SK-N-SH (cell line): Measurements from ENCODE around the gene PFKP. TPM values are rescaled to one million over a fixed set of nuclear protein-coding genes. Genes with fewer than 3 reads are reported as not detected.

Experiments
- CTCF ChIA-PET: fragments of 300-600, 350-600 bp; formaldehyde crosslinking; extraction: SDS; loops from one replicate; lab custom pipeline; 2021; lab: Yijun Ruan, JAX
- POLR2A ChIA-PET: fragments of 350-600 bp; sonication (Branson Sonifier 250); formaldehyde crosslinking; extraction: SDS; loops from one replicate; lab custom pipeline; 2020; ENCODE audit warnings: antibody characterized with exemption, inconsistent platforms; lab: Yijun Ruan, JAX
- DNase-seq: peaks from one replicate; pipeline ENCODE4 v3.0.0; 2012
- H2AFZ ChIP-seq: fragments of 200-600 bp; sonication (generic); 2 replicates; pipeline ENCODE4 v1.8.1; 2016; ENCODE audit warnings: antibody characterized with exemption, mild to moderate bottlenecking, low read depth
- H3F3A ChIP-seq: fragments of 200-600 bp; sonication (generic); replicated peaks from 2 replicates; pipeline ENCODE3; 2016; ENCODE audit warnings: antibody characterized with exemption, mild to moderate bottlenecking; ENCODE audit not compliant: insufficient read depth
- H3K27ac ChIP-seq, 2 experiments: fragments of 200-500 bp in 1 of 2; fragments of 200-600 bp in 1 of 2; sonication (Bioruptor generic) in 1 of 2; sonication (generic), shearing (Covaris generic) in 1 of 2; 2 replicates each; pipeline versions ENCODE4 v1.5.1 to v1.6.1; 2014 to 2016; ENCODE audit warnings: low read depth in 2 of 2, inconsistent platforms in 1 of 2, low read length in 1 of 2, mild to moderate bottlenecking in 1 of 2, mixed read lengths in 1 of 2
- H3K27me3 ChIP-seq: fragments of 200-600 bp; sonication (generic), shearing (Covaris generic); 2 replicates; pipeline ENCODE4 v1.6.1; 2016; ENCODE audit warnings: mixed run types; ENCODE audit not compliant: insufficient read depth
- H3K36me3 ChIP-seq, 2 experiments: fragments of 200-500 bp in 1 of 2; fragments of 200-600 bp in 1 of 2; sonication (Bioruptor generic) in 1 of 2; sonication (generic) in 1 of 2; replicated peaks in 1 of 2; 2 replicates each; pipeline versions ENCODE3 to v1.5.1; 2014 to 2016; ENCODE audit warnings: low read length in 1 of 2, mild to moderate bottlenecking in 1 of 2; ENCODE audit not compliant: insufficient read depth in 2 of 2, control insufficient read depth in 1 of 2
- H3K4me1 ChIP-seq, 2 experiments: fragments of 200-500 bp in 1 of 2; fragments of 200-600 bp in 1 of 2; sonication (Bioruptor generic) in 1 of 2; sonication (generic), shearing (Covaris generic) in 1 of 2; 2 replicates each; pipeline versions ENCODE4 v1.5.1 to v1.6.1; 2014 to 2016; ENCODE audit warnings: low read depth in 1 of 2, low read length in 1 of 2, mixed run types in 1 of 2; ENCODE audit not compliant: insufficient read depth in 2 of 2, control insufficient read depth in 1 of 2
- H3K4me2 ChIP-seq: fragments of 200-600 bp; sonication (generic), shearing (Covaris generic); 2 replicates; pipeline ENCODE4 v1.6.1; 2017; ENCODE audit warnings: mixed run types
- H3K4me3 ChIP-seq, 2 experiments: fragments of 200-500 bp in 1 of 2; fragments of 200-600 bp in 1 of 2; sonication (Bioruptor generic) in 1 of 2; sonication (generic), shearing (Covaris generic) in 1 of 2; 2 replicates each; pipeline versions ENCODE4 v1.5.1 to v1.8.1; 2014 to 2016; ENCODE audit warnings: low read depth in 2 of 2, inconsistent platforms in 1 of 2, low read length in 1 of 2, mild to moderate bottlenecking in 1 of 2, mixed read lengths in 1 of 2, moderate library complexity in 1 of 2
- H3K79me2 ChIP-seq: fragments of 200-600 bp; sonication (generic); 2 replicates; pipeline ENCODE4 v1.8.1; 2017; ENCODE audit warnings: mild to moderate bottlenecking; ENCODE audit not compliant: insufficient read depth
- H3K9ac ChIP-seq: fragments of 200-600 bp; sonication (generic); 2 replicates; pipeline ENCODE4 v1.6.1; 2017; ENCODE audit warnings: mixed run types
- H3K9me2 ChIP-seq: fragments of 200-600 bp; sonication (generic); 2 replicates; pipeline ENCODE4 v1.6.1; 2017; ENCODE audit warnings: mixed run types
- H3K9me3 ChIP-seq: fragments of 200-600 bp; sonication (generic); 2 replicates; pipeline ENCODE4 v1.6.1; 2017; ENCODE audit warnings: mixed run types, mild to moderate bottlenecking, moderate library complexity
- H4K20me1 ChIP-seq: fragments of 200-600 bp; sonication (generic); 2 replicates; pipeline ENCODE4 v1.6.1; 2017; ENCODE audit warnings: mild to moderate bottlenecking, mixed run types; ENCODE audit not compliant: insufficient read depth
- EP300 ChIP-seq, 2 experiments: IDR thresholded peaks; 2 replicates each; pipeline versions ENCODE4 v1.4.0 to v1.6.1; 2012; ENCODE audit warnings: borderline replicate concordance in 1 of 2, low read depth in 1 of 2, low read length in 1 of 2
- FOSL2 ChIP-seq: IDR thresholded peaks from 2 replicates; pipeline ENCODE4 v1.4.0; 2012; ENCODE audit warnings: low read depth, mild to moderate bottlenecking, moderate library complexity, borderline replicate concordance
- FOXM1 ChIP-seq: IDR thresholded peaks from 2 replicates; pipeline ENCODE4 v1.4.0; 2012; ENCODE audit warnings: low read depth, mild to moderate bottlenecking
- GATA2 ChIP-seq: sonication (generic); formaldehyde crosslinking; IDR thresholded peaks from 2 replicates; pipeline ENCODE4 v1.5.0; 2020; ENCODE audit warnings: mild to moderate bottlenecking, missing genetic modification reagents
- IRF3 ChIP-seq: fragments of 150-350 bp; IDR thresholded peaks from 2 replicates; pipeline ENCODE4 v1.6.1; 2016; ENCODE audit warnings: mild to moderate bottlenecking, low read depth, low read length
- JUND ChIP-seq: IDR thresholded peaks from 2 replicates; pipeline ENCODE4 v1.4.0; 2012
- NFIC ChIP-seq: IDR thresholded peaks from 2 replicates; pipeline ENCODE4 v1.4.0; 2012; ENCODE audit warnings: borderline replicate concordance
- NRF1 ChIP-seq: IDR thresholded peaks from 2 replicates; pipeline ENCODE4 v1.6.1; 2012; ENCODE audit warnings: low read depth, mild to moderate bottlenecking, low read length
- RCOR1 ChIP-seq: fragments of 150-350 bp; IDR thresholded peaks from 2 replicates; pipeline ENCODE4 v1.6.1; 2017; ENCODE audit warnings: antibody characterized with exemption, low read length
- TEAD4 ChIP-seq: IDR thresholded peaks from 2 replicates; pipeline ENCODE4 v1.4.0; 2012; ENCODE audit warnings: mild to moderate bottlenecking, borderline replicate concordance; ENCODE audit not compliant: insufficient read depth
- YY1 ChIP-seq: IDR thresholded peaks from 2 replicates; pipeline ENCODE4 v1.4.0; 2012; ENCODE audit warnings: low read depth, mild to moderate bottlenecking
- WGBS: methylation state at CpG from one replicate; pipeline ENCODE4 v1.1.6; 2017; ENCODE audit warnings: low lambda C conversion rate; 5-methylcytosine and 5-hydroxymethylcytosine counted together
- polyA plus RNA-seq, 3 experiments: library from polyadenylated mRNA; depleted of rRNA; stranded (reverse); fragments of >200 nt; gene quantifications; 2 replicates each; pipeline ENCODE4 v1.2.3, GENCODE V29; 2012
- TF ChIP-seq, protein P1 (sequence below): fragments of 150-350 bp; IDR thresholded peaks from 2 replicates; pipeline ENCODE4 v1.6.1; 2017; ENCODE audit warnings: antibody characterized with exemption, low read length, low read depth, borderline replicate concordance
- TF ChIP-seq, protein P2 (sequence below): IDR thresholded peaks from 2 replicates; pipeline ENCODE4; 2012

Gene PFKP
- polyA plus RNA-seq, 1 of the 3 experiments (the other 2 are of a cell fraction), result 175 TPM

DNA sequence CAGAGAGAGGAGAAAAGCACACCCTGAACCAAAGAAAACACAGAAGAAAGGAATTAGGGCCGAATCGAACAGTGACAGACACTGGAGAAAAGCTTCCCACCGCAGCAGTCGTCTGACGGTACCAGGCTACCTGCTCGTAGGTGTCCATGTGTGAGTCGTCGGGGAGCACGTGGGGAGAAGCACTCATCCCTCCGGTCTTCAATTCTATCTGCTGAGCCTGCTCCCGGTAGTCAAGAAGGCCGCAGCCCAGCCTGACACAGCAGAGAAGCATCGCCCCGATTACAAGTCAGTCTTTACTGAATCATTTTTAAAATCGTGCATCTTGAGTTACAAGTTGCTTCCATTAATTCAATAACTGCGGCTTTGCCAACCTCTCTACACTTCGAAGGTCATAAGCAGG is 80.7 kb downstream of the PFKP start:
- H3K4me3 ChIP-seq, result no peak overlapping the region
- DNase-seq, result no peak
- H3K27me3 ChIP-seq, result no peaks in the 10 kb centered on the region
- no peaks in the 10 kb centered on the region for H3K9me3 ChIP-seq
- H3K79me2 ChIP-seq, result no peaks in the 10 kb centered on the region
- CTCF ChIA-PET, result no interaction called here
- H3K27ac ChIP-seq, result no peak overlapping the region
- H2AFZ ChIP-seq, result no peak overlapping the region
- H3K9ac ChIP-seq, result no peak overlapping the region
- no peaks in the 10 kb centered on the region; a peak in 1 of 4 replicates for H3K4me1 ChIP-seq
- H3K4me2 ChIP-seq, result no peak overlapping the region
- POLR2A ChIA-PET, result no interaction called here
- peaks cover 64 to 89% of the 10 kb centered on the region in 2 experiments for H3K36me3 ChIP-seq
- 89% methylated on average over 17 of the region's 17 CpGs for WGBS
- no peaks in the 10 kb centered on the region for H3K9me2 ChIP-seq
- TF ChIP-seq, protein P1, sequence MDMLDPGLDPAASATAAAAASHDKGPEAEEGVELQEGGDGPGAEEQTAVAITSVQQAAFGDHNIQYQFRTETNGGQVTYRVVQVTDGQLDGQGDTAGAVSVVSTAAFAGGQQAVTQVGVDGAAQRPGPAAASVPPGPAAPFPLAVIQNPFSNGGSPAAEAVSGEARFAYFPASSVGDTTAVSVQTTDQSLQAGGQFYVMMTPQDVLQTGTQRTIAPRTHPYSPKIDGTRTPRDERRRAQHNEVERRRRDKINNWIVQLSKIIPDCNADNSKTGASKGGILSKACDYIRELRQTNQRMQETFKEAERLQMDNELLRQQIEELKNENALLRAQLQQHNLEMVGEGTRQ, result no peak
- TF ChIP-seq FOSL2 (no peak), GATA2 (CRISPR knock-in tag) (no peak), NFIC (no peak), JUND (no peak), NRF1 (no peak), YY1 (no peak), IRF3 (no peak), EP300 (IDR thresholded peaks at IDR 0.05; ENCODE audit: borderline replicate concordance in 1 of 2, low read depth in 1 of 2, low read length in 1 of 2) (no peak)
- TF ChIP-seq, protein P2, sequence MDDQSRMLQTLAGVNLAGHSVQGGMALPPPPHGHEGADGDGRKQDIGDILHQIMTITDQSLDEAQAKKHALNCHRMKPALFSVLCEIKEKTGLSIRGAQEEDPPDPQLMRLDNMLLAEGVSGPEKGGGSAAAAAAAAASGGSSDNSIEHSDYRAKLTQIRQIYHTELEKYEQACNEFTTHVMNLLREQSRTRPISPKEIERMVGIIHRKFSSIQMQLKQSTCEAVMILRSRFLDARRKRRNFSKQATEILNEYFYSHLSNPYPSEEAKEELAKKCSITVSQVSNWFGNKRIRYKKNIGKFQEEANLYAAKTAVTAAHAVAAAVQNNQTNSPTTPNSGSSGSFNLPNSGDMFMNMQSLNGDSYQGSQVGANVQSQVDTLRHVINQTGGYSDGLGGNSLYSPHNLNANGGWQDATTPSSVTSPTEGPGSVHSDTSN, result no peak
- no peaks in the 10 kb centered on the region for H4K20me1 ChIP-seq
- H3F3A ChIP-seq, result peaks cover 12% of the 10 kb centered on the region

GRCh38 chr10:3148994-3149393 is 81.6 kb downstream of the PFKP start:
- no peaks in the 10 kb centered on the region for H3K79me2 ChIP-seq
- H3K27ac ChIP-seq, result no peak overlapping the region; a peak in 1 of 4 replicates
- no peaks in the 10 kb centered on the region for H3K9me2 ChIP-seq
- H3K9ac ChIP-seq, result no peak overlapping the region
- POLR2A ChIA-PET, result no interaction called here
- DNase-seq, result no peak
- H3K4me2 ChIP-seq, result no peak overlapping the region
- no peaks in the 10 kb centered on the region for H3K9me3 ChIP-seq
- TF ChIP-seq EP300 (IDR thresholded peaks at IDR 0.05; ENCODE audit: borderline replicate concordance in 1 of 2, low read depth in 1 of 2, low read length in 1 of 2) (no peak), FOSL2 (no peak), TEAD4 (no peak), FOXM1 (no peak), RCOR1 (no peak)
- H3K4me3 ChIP-seq, result no peak overlapping the region
- no peaks in the 10 kb centered on the region; a peak in 1 of 4 replicates for H3K4me1 ChIP-seq
- H2AFZ ChIP-seq, result no peak overlapping the region
- H3F3A ChIP-seq, result peaks cover 12% of the 10 kb centered on the region
- CTCF ChIA-PET, result no interaction called here
- no peaks in the 10 kb centered on the region for H4K20me1 ChIP-seq
- 95% methylated on average over 9 of the region's 9 CpGs for WGBS
- no peaks in the 10 kb centered on the region for H3K27me3 ChIP-seq
- H3K36me3 ChIP-seq, result peaks cover 70 to 88% of the 10 kb centered on the region in 2 experiments
